H1 (cell line): ENCODE measurements around the gene PLA2G15. TPM values are rescaled to one million over a fixed set of nuclear protein-coding genes. Genes with fewer than 3 reads are reported as not detected.

ENCODE experiments used
- CTCF ChIA-PET: fragments of 300-600 bp; sonication (Branson Sonifier 250); formaldehyde crosslinking; loops from one replicate; lab custom pipeline; 2021; ENCODE audit not compliant: partially characterized antibody; lab: Charles Lee
- POLR2A ChIA-PET: fragments of 300-600 bp; sonication (Branson Sonifier 250); formaldehyde crosslinking; loops from one replicate; lab custom pipeline; 2021; ENCODE audit warnings: inconsistent platforms; ENCODE audit not compliant: partially characterized antibody; lab: Charles Lee
- DNase-seq, 2 experiments: peaks; one replicate each; pipeline versions ENCODE4 v3.0.0 to v3.0.0-alpha.2; 2010 to 2022; ENCODE audit warnings: low spot score in 2 of 2, low read depth in 1 of 2, mixed read lengths in 1 of 2
- FAIRE-seq: peaks from 2 replicates; lab custom pipeline; 2011; peaks lifted over from hg19 to GRCh38; lab: Jason Lieb, UNC
- H2AFZ ChIP-seq: 2 replicates; pipeline ENCODE4 v1.8.1; 2012; ENCODE audit warnings: low read length, inconsistent platforms
- H2AK5ac ChIP-seq: 2 replicates; pipeline ENCODE4 v1.6.1; 2013; ENCODE audit warnings: low read depth, low read length
- H2BK120ac ChIP-seq: replicated peaks from 2 replicates; pipeline ENCODE3; 2013; ENCODE audit warnings: low read depth, low read length, inconsistent platforms
- H2BK12ac ChIP-seq: 2 replicates; pipeline ENCODE4 v1.6.1; 2013; ENCODE audit warnings: low read depth, low read length
- H2BK15ac ChIP-seq: 2 replicates; pipeline ENCODE4 v1.6.1; 2013; ENCODE audit warnings: low read length
- H2BK20ac ChIP-seq: 2 replicates; pipeline ENCODE4 v1.6.1; 2013; ENCODE audit warnings: low read length
- H2BK5ac ChIP-seq: 2 replicates; pipeline ENCODE4 v1.6.1; 2013; ENCODE audit warnings: low read depth, low read length
- H3K14ac ChIP-seq: 2 replicates; pipeline ENCODE4 v1.6.1; 2013; ENCODE audit warnings: inconsistent platforms; ENCODE audit not compliant: insufficient read length
- H3K18ac ChIP-seq: 2 replicates; pipeline ENCODE4 v1.6.1; 2013; ENCODE audit warnings: low read length; ENCODE audit errors: extremely low read depth
- H3K23ac ChIP-seq: 2 replicates; pipeline ENCODE4 v1.6.1; 2013; ENCODE audit warnings: inconsistent platforms; ENCODE audit not compliant: insufficient read length
- H3K23me2 ChIP-seq: 2 replicates; pipeline ENCODE4 v1.6.1; 2013; ENCODE audit warnings: low read depth, low read length
- H3K27ac ChIP-seq: 2 replicates; pipeline ENCODE4 v1.6.1; 2011; ENCODE audit warnings: low read depth, low read length, inconsistent platforms
- H3K27me3 ChIP-seq, 4 experiments: replicated peaks in 1 of 4; 1 replicate in 1 of 4; 2 replicates in 3 of 4; pipeline versions ENCODE4 v1.6.1 to v1.8.1; 2011 to 2013; ENCODE audit warnings: low read length in 3 of 4, mild to moderate bottlenecking in 3 of 4, inconsistent platforms in 2 of 4, mixed read lengths in 2 of 4, moderate library complexity in 1 of 4; ENCODE audit not compliant: control insufficient read depth in 3 of 4, insufficient read depth in 3 of 4; ENCODE audit errors: extremely low read depth in 1 of 4
- H3K36me3 ChIP-seq, 4 experiments: 2 replicates each; pipeline versions ENCODE4 v1.6.1 to v1.8.1; 2011 to 2013; ENCODE audit warnings: mild to moderate bottlenecking in 4 of 4, low read length in 3 of 4, moderate library complexity in 2 of 4, control low read depth in 1 of 4, inconsistent platforms in 1 of 4; ENCODE audit not compliant: insufficient read depth in 4 of 4, control insufficient read depth in 2 of 4
- H3K4ac ChIP-seq: replicated peaks from 2 replicates; pipeline ENCODE3; 2013; ENCODE audit warnings: low read length, low read depth, mixed read lengths, inconsistent platforms; ENCODE audit not compliant: insufficient read length
- H3K4me1 ChIP-seq, 4 experiments: replicated peaks in 1 of 4; 1 replicate in 1 of 4; 2 replicates in 3 of 4; pipeline versions ENCODE4 v1.6.1 to v1.8.1; 2011 to 2013; ENCODE audit warnings: low read length in 3 of 4, inconsistent platforms in 2 of 4, mixed read lengths in 1 of 4; ENCODE audit not compliant: insufficient read depth in 4 of 4, control insufficient read depth in 3 of 4
- H3K4me2 ChIP-seq, 2 experiments: 2 replicates each; pipeline versions ENCODE4 v1.6.1 to v1.8.1; 2011 to 2013; ENCODE audit warnings: low read depth in 2 of 2, low read length in 2 of 2, control low read depth in 1 of 2, inconsistent platforms in 1 of 2, mild to moderate bottlenecking in 1 of 2; ENCODE audit not compliant: insufficient read depth in 1 of 2
- H3K4me3 ChIP-seq, 4 experiments: fragments of 200-600, 300-600 bp in 1 of 4; sonication (generic), shearing (Covaris generic), sonication (Bioruptor Twin) in 1 of 4; 2 replicates each; pipeline versions ENCODE4 v1.5.1 to v1.8.1; 2011 to 2016; ENCODE audit warnings: low read length in 4 of 4, low read depth in 3 of 4, control low read depth in 2 of 4, inconsistent platforms in 2 of 4, mild to moderate bottlenecking in 2 of 4, mixed read lengths in 1 of 4, moderate library complexity in 1 of 4; ENCODE audit not compliant: insufficient read depth in 2 of 4; ENCODE audit errors: extremely low read depth in 1 of 4
- H3K56ac ChIP-seq: replicated peaks from 2 replicates; pipeline ENCODE3; 2013; ENCODE audit warnings: low read depth, mild to moderate bottlenecking, mixed read lengths, low read length, inconsistent platforms; ENCODE audit not compliant: insufficient read length
- H3K79me1 ChIP-seq: 2 replicates; pipeline ENCODE4 v1.6.1; 2013; ENCODE audit warnings: low read depth, low read length, control low read depth
- H3K79me2 ChIP-seq, 2 experiments: 2 replicates each; pipeline versions ENCODE4 v1.6.1 to v1.8.1; 2012 to 2013; ENCODE audit warnings: low read length in 2 of 2, mild to moderate bottlenecking in 2 of 2, inconsistent platforms in 1 of 2; ENCODE audit not compliant: insufficient read depth in 2 of 2, control insufficient read depth in 1 of 2
- H3K9ac ChIP-seq, 4 experiments: replicated peaks in 1 of 4; 1 replicate in 1 of 4; 2 replicates in 3 of 4; pipeline versions ENCODE4 v1.6.1 to v1.8.1; 2011 to 2013; ENCODE audit warnings: low read depth in 3 of 4, low read length in 3 of 4, control low read depth in 2 of 4, mild to moderate bottlenecking in 2 of 4, moderate library complexity in 2 of 4, inconsistent platforms in 1 of 4; ENCODE audit errors: extremely low read depth in 1 of 4
- H3K9me3 ChIP-seq, 2 experiments: 2 replicates each; pipeline versions ENCODE4 v1.6.1 to v1.8.1; 2012 to 2013; ENCODE audit warnings: mild to moderate bottlenecking in 2 of 2, moderate library complexity in 2 of 2, control low read depth in 1 of 2, inconsistent platforms in 1 of 2, low read depth in 1 of 2, low read length in 1 of 2, mixed read lengths in 1 of 2; ENCODE audit not compliant: insufficient read depth in 2 of 2
- H4K20me1 ChIP-seq, 2 experiments: replicated peaks in 1 of 2; 2 replicates each; pipeline versions ENCODE3 to v1.8.1; 2011 to 2013; ENCODE audit warnings: inconsistent platforms in 2 of 2, low read length in 2 of 2, mild to moderate bottlenecking in 1 of 2; ENCODE audit not compliant: insufficient read depth in 2 of 2, control insufficient read depth in 1 of 2
- H4K5ac ChIP-seq: 2 replicates; pipeline ENCODE4 v1.6.1; 2013; ENCODE audit warnings: low read length, low read depth, mixed read lengths, inconsistent platforms; ENCODE audit not compliant: insufficient read length
- H4K8ac ChIP-seq: 2 replicates; pipeline ENCODE4 v1.8.0; 2013; ENCODE audit warnings: mild to moderate bottlenecking, moderate library complexity, low read length, inconsistent platforms; ENCODE audit not compliant: insufficient read depth; ENCODE audit errors: extremely low read depth
- H4K91ac ChIP-seq: replicated peaks from 2 replicates; pipeline ENCODE3; 2013; ENCODE audit warnings: low read length, mixed read lengths, inconsistent platforms; ENCODE audit not compliant: insufficient read length
- EGR1 ChIP-seq: IDR thresholded peaks from 2 replicates; pipeline ENCODE4 v1.6.1; 2011; ENCODE audit warnings: low read depth, low read length, borderline replicate concordance
- WGBS, 2 experiments: shearing (Covaris generic) in 1 of 2; methylation state at CpG; one replicate each; pipeline versions ENCODE4 v1.1.6 to v1.1.7; 2013 to 2015; ENCODE audit warnings: low lambda C conversion rate in 2 of 2, mixed read lengths in 2 of 2, inconsistent platforms in 1 of 2, low coverage in 1 of 2, missing lambda C conversion rate in 1 of 2; ENCODE audit not compliant: insufficient replicate concordance in 2 of 2, insufficient coverage in 1 of 2, insufficient read length in 1 of 2; ENCODE audit errors: extremely low coverage in 1 of 2, missing lambda C conversion rate in 1 of 2; 5-methylcytosine and 5-hydroxymethylcytosine counted together
- polyA plus RNA-seq, 7 experiments: library from polyadenylated mRNA; depleted of rRNA in 3 of 7; stranded (reverse) in 5 of 7; unstranded in 2 of 7; fragments of >200 nt in 5 of 7; fragments of 200-250 nt in 2 of 7; gene quantifications; 1 replicate in 5 of 7; 2 replicates in 1 of 7; 4 replicates in 1 of 7; pipeline versions ENCODE4 v1.2.1 to v1.2.3, GENCODE V29; 2011 to 2013; ENCODE audit warnings: missing spikeins in 2 of 7, mixed read lengths in 2 of 7
- total RNA-seq: library from RNA; stranded (reverse); fragmentation: NEBNext Ultra II Directional; extraction: Animal tissue kit (Norgen Biotek cat#: 25700); gene quantifications from 2 replicates; pipeline ENCODE4 v1.2.1, GENCODE V29; 2021

Gene PLA2G15
- total and polyA plus RNA-seq, 2 of the 8 experiments (the other 6 are each of a cell fraction or from before 2014, with no cell fraction given), result 11.2 to 12.0 TPM

DNA sequence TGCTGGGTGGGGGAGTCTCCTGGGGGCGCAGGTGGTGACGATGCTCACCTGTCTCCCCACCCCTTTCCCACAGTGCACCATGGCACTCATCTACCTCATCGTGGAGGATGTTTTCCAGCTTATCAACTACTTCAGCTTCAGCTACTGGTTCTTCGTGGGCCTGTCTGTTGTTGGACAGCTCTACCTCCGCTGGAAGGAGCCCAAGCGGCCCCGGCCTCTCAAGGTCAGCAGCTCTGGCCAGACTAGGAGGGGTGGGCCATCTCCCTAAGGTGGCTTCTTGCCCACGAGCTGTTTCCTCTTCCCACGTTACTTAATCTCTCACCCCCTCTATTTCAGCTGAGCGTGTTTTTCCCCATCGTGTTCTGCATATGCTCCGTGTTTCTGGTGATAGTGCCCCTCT, 51.1 kb downstream of the PLA2G15 start:
- Histone ChIP-seq H3K14ac (no peak overlapping the region), H2AK5ac (no peak overlapping the region), H3K56ac (no peak overlapping the region), H4K8ac (no peak overlapping the region; the same call in 1 of the 2 replicates), H4K20me1 (peaks cover 1 to 5% of the 10 kb centered on the region in 2 experiments), H3K4me2 (no peak overlapping the region), H4K91ac (no peak overlapping the region), H2BK5ac (no peak overlapping the region), H3K36me3 (peaks cover 11 to 53% (median 38%) of the 10 kb centered on the region in 4 experiments), H3K79me2 (no peaks in the 10 kb centered on the region), H2BK12ac (no peak overlapping the region), H3K23me2 (no peaks in the 10 kb centered on the region), H3K9ac (no peak overlapping the region), H3K4me1 (no peaks in the 10 kb centered on the region), H2BK120ac (no peak overlapping the region), H2AFZ (no peak overlapping the region), H3K23ac (no peak overlapping the region), H2BK20ac (no peak overlapping the region), H3K18ac (no peak overlapping the region), H3K4me3 (no peak overlapping the region), H3K27ac (no peak overlapping the region), H3K4ac (no peak overlapping the region), H2BK15ac (no peak overlapping the region), H3K9me3 (no peaks in the 10 kb centered on the region), H3K79me1 (no peaks in the 10 kb centered on the region), H4K5ac (no peak overlapping the region), H3K27me3 (no peaks in the 10 kb centered on the region)
- 90% methylated on average over 12 of the region's 12 CpGs; no CpG with 5 or more reads in 1 of the 2 experiments for WGBS, 2 experiments
- FAIRE-seq (no peak), DNase-seq (no peak)
- ChIA-PET CTCF (interaction anchor here (0.7 to 20.4 kb wide), 5 partner anchors 11 to 44 kb away, joined by 3 to 233 read pairs (median 4); partner anchors contain the start of gene SLC7A6), POLR2A (interaction anchor here (0.8 to 1.8 kb wide), 6 partner anchors 9 to 68 kb away, joined by 3 to 10 read pairs (median 3); partner anchors contain the start of genes PRMT7 and SLC7A6OS)
- TF ChIP-seq EGR1, result no peak
